GM12878 (cell line): ENCODE measurements around the gene ADAMTS7. TPM values are rescaled to one million over a fixed set of nuclear protein-coding genes. Genes with fewer than 3 reads are reported as not detected.
A peak's percentile ranks its signal among the peaks of the same experiment; 100 is the strongest.
"Not testable (repeated sequence)": the region's sequence is repeated elsewhere in the genome, so short reads cannot be mapped to it uniquely, and the experiment has no call there.

Experiments
- ATAC-seq: fragments of 200-7000 bp; cut with Tn5 transposase; 3 replicates; pipeline ENCODE4 v1.9.1; 2020; ENCODE audit warnings: mild to moderate bottlenecking, moderate library complexity
- BruUV-seq: library from RNA; stranded (reverse); fragments of 400-500 nt; replicated peaks from 2 replicates; lab custom pipeline; 2021; lab: Mats Ljungman, UMichigan
- CTCF ChIA-PET: fragments of 300-600 bp; sonication (Branson Sonifier 250); formaldehyde crosslinking; extraction: SDS; loops from one replicate; lab custom pipeline; 2021; ENCODE audit warnings: inconsistent platforms; lab: Yijun Ruan, JAX
- POLR2A ChIA-PET: fragments of 350-600 bp; formaldehyde crosslinking; extraction: SDS; loops from one replicate; lab custom pipeline; 2021; ENCODE audit warnings: inconsistent platforms; lab: Charles Lee
- RAD21 ChIA-PET: fragments of 300-600 bp; sonication (Branson Sonifier 250); formaldehyde crosslinking; loops from one replicate; lab custom pipeline; 2023; ENCODE audit warnings: antibody characterized with exemption; ENCODE audit not compliant: unreplicated experiment; lab: Charles Lee
- SMC1A ChIA-PET: fragments of 300-600 bp; sonication (Branson Sonifier 250); formaldehyde crosslinking; loops from one replicate; lab custom pipeline; 2023; ENCODE audit not compliant: unreplicated experiment, uncharacterized antibody; lab: Charles Lee
- DNase-seq: peaks from one replicate; pipeline ENCODE4 v3.0.0-alpha.2; 2011; ENCODE audit warnings: low read depth, low spot score
- FAIRE-seq: peaks from 3 replicates; lab custom pipeline; 2011; peaks lifted over from hg19 to GRCh38; lab: Jason Lieb, UNC
- H2AFZ ChIP-seq: 2 replicates; pipeline ENCODE4 v1.6.0; 2011; ENCODE audit warnings: low read depth, low read length, control low read depth; ENCODE audit not compliant: control insufficient read depth
- H3K27ac ChIP-seq: 2 replicates; pipeline ENCODE4 v1.5.1; 2011; ENCODE audit warnings: control low read depth; ENCODE audit not compliant: control insufficient read depth, insufficient read depth
- H3K27me3 ChIP-seq, 2 experiments: replicated peaks in 1 of 2; 2 replicates each; pipeline versions ENCODE4 v1.6.0 to v1.6.1; 2011; ENCODE audit warnings: low read length in 1 of 2; ENCODE audit not compliant: control insufficient read depth in 2 of 2, insufficient read depth in 2 of 2
- H3K36me3 ChIP-seq, 2 experiments: 2 replicates each; pipeline ENCODE4 v1.5.1; 2011; ENCODE audit warnings: low read length in 1 of 2; ENCODE audit not compliant: control insufficient read depth in 2 of 2, insufficient read depth in 2 of 2
- H3K4me1 ChIP-seq: 2 replicates; pipeline ENCODE4 v1.6.1; 2011; ENCODE audit warnings: mild to moderate bottlenecking, low read length, moderate library complexity, mixed read lengths; ENCODE audit not compliant: control insufficient read depth, insufficient read depth
- H3K4me2 ChIP-seq: 2 replicates; pipeline ENCODE4 v1.6.0; 2011; ENCODE audit warnings: control low read depth; ENCODE audit not compliant: control insufficient read depth, insufficient read depth
- H3K4me3 ChIP-seq: fragments of 200-600 bp; sonication (generic); 2 replicates; pipeline ENCODE4 v1.5.1; 2016
- H3K79me2 ChIP-seq: 2 replicates; pipeline ENCODE4 v1.6.0; 2011; ENCODE audit warnings: low read length; ENCODE audit not compliant: control insufficient read depth, insufficient read depth
- H3K9ac ChIP-seq: 2 replicates; pipeline ENCODE4 v1.8.0; 2011; ENCODE audit warnings: low read length, control low read depth, mixed read lengths; ENCODE audit not compliant: control insufficient read depth, insufficient read depth
- H3K9me3 ChIP-seq: replicated peaks from 3 replicates; pipeline ENCODE4 v1.5.1; 2011; ENCODE audit warnings: mild to moderate bottlenecking, low read length; ENCODE audit not compliant: control insufficient read depth, insufficient read depth
- H4K20me1 ChIP-seq: 2 replicates; pipeline ENCODE4 v1.6.0; 2011; ENCODE audit not compliant: control insufficient read depth, insufficient read depth
- WGBS: methylation state at CpG from one replicate; pipeline ENCODE4 v1.1.6; 2016; ENCODE audit warnings: low lambda C conversion rate; ENCODE audit not compliant: insufficient replicate concordance, insufficient coverage; ENCODE audit errors: missing lambda C conversion rate; 5-methylcytosine and 5-hydroxymethylcytosine counted together
- in situ Hi-C: fragments of 300-500 bp; cut with MboI; formaldehyde crosslinking; loops from 9 replicates; pipeline ENCODE4 v1.14.3; 2018; ENCODE audit warnings: mixed read lengths
- intact Hi-C: fragments of 100-400 bp; cut with micrococcal nuclease; formaldehyde crosslinking; loops from one replicate; pipeline ENCODE4 v1.14.2; 2022; ENCODE audit not compliant: unreplicated experiment
- polyA plus RNA-seq, 11 experiments: library from polyadenylated mRNA; depleted of rRNA in 4 of 11; unstranded in 6 of 11; stranded (reverse) in 5 of 11; fragments of >200 nt; fragmentation: Nextera tagmentation in 4 of 11; fragmentation: Illumina TruSeq in 1 of 11; extraction: Ambion mirVana in 4 of 11; extraction: Trizol in 1 of 11; gene quantifications; 1 replicate in 1 of 11; 2 replicates in 10 of 11; pipeline versions ENCODE4 v1.2.1 to v1.2.3, GENCODE V29; 2011 to 2016; ENCODE audit warnings: inconsistent platforms in 2 of 11, missing spikeins in 2 of 11, low read depth in 1 of 11
- total RNA-seq, 4 experiments: library from RNA; depleted of rRNA in 3 of 4; stranded (reverse); fragments of >200 nt in 3 of 4; fragmentation: Illumina TruSeq in 1 of 4; extraction: Trizol in 1 of 4; gene quantifications; 2 replicates each; pipeline versions ENCODE4 v1.2.1 to v1.2.3, GENCODE V29; 2013 to 2021
- TF ChIP-seq, protein P1 (sequence below), 3 experiments: IDR thresholded peaks in 2 of 3; conservative IDR thresholded peaks in 1 of 3; 2 replicates each; pipeline ENCODE4 v1.5.1; 2011; ENCODE audit warnings: low read depth in 3 of 3, low read length in 3 of 3, mild to moderate bottlenecking in 3 of 3, control low read depth in 2 of 3, moderate library complexity in 2 of 3, inconsistent platforms in 1 of 3, mixed read lengths in 1 of 3; ENCODE audit not compliant: control insufficient read depth in 2 of 3, insufficient read depth in 1 of 3; ENCODE audit errors: extremely low read depth in 1 of 3

Gene ADAMTS7
- total and polyA plus RNA-seq, 10 of the 15 experiments (the other 5 are each of a cell fraction or from before 2014, with no cell fraction given) = 0.03 to 0.28 (median 0.06) TPM; not detected in 6

GRCh38 chr15:78737931-78738558 is 73.2 kb downstream of the ADAMTS7 start:
- intact Hi-C loops = not testable (repeated sequence)

More at GRCh38 chr15:78737931-78738558, 73.2 kb downstream of the ADAMTS7 start:
- ChIA-PET RAD21 (interaction anchor here (1.4 kb wide), 1 partner anchor 14 kb away, joined by 3 read pairs; no protein-coding TSS in a partner anchor), SMC1A (interaction anchor here (1.6 kb wide), 1 partner anchor 28 kb away, joined by 5 read pairs; no protein-coding TSS in a partner anchor), CTCF (interaction anchor here (0.8 to 1.9 kb wide), 9 partner anchors 9 to 197 kb away, joined by 3 to 8 read pairs (median 4); partner anchors contain the start of gene PSMA4)
- H3K9ac ChIP-seq, POLR2A ChIA-PET, H4K20me1 ChIP-seq, H3K79me2 ChIP-seq, H3K36me3 ChIP-seq, FAIRE-seq, in situ Hi-C loops, BruUV-seq, H3K27ac ChIP-seq, H3K4me2 ChIP-seq, H3K4me1 ChIP-seq, DNase-seq, H2AFZ ChIP-seq, H3K27me3 ChIP-seq, H3K9me3 ChIP-seq, H3K4me3 ChIP-seq: not testable (repeated sequence)
- ATAC-seq = peak; percentile 81
- TF ChIP-seq, protein P1, sequence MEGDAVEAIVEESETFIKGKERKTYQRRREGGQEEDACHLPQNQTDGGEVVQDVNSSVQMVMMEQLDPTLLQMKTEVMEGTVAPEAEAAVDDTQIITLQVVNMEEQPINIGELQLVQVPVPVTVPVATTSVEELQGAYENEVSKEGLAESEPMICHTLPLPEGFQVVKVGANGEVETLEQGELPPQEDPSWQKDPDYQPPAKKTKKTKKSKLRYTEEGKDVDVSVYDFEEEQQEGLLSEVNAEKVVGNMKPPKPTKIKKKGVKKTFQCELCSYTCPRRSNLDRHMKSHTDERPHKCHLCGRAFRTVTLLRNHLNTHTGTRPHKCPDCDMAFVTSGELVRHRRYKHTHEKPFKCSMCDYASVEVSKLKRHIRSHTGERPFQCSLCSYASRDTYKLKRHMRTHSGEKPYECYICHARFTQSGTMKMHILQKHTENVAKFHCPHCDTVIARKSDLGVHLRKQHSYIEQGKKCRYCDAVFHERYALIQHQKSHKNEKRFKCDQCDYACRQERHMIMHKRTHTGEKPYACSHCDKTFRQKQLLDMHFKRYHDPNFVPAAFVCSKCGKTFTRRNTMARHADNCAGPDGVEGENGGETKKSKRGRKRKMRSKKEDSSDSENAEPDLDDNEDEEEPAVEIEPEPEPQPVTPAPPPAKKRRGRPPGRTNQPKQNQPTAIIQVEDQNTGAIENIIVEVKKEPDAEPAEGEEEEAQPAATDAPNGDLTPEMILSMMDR (IDR thresholded peaks at IDR 0.05 in 2 of 3, conservative IDR thresholded peaks at IDR 0.05 in 1 of 3; ENCODE audit: control insufficient read depth in 2 of 3, extremely low read depth in 1 of 3, insufficient read depth in 1 of 3, low read depth in 3 of 3, low read length in 3 of 3) = peak; percentile 43 to 66 (median 58)
- 35% methylated on average over 7 of the region's 11 CpGs for WGBS
